ENCODE measurements around the gene ADIPOR1. TPM values are rescaled to one million over a fixed set of nuclear protein-coding genes. Genes with fewer than 3 reads are reported as not detected.
"Not testable (repeated sequence)": the region's sequence is repeated elsewhere in the genome, so short reads cannot be mapped to it uniquely, and the experiment has no call there.

Gene ADIPOR1
- total RNA-seq, 1 donor from 2014 or later = 52.9 TPM

- Mint-ChIP-seq H3K27ac (ENCODE audit: unreplicated experiment) (peak within 1 kb of the TSS; percentile 91), H3K9me3 (ENCODE audit: unreplicated experiment) (no peaks in the 10 kb centered on the region), H3K4me3 (ENCODE audit: unreplicated experiment) (peak within 1 kb of the TSS; percentile 99), H3K27me3 (ENCODE audit: unreplicated experiment) (peaks cover 2% of the 10 kb centered on the region), H3K36me3 (ENCODE audit: low read depth, unreplicated experiment) (peaks cover 7% of the 10 kb centered on the region), H3K4me1 (ENCODE audit: unreplicated experiment) (peaks cover 8% of the 10 kb centered on the region)
- DNase-seq (ENCODE audit: low spot score) = peak; percentile 96
- peak; percentile 75 for TF ChIP-seq CTCF (IDR thresholded peaks at IDR 0.05; ENCODE audit: unreplicated experiment)
These were observed 31.3 kb downstream of the ADIPOR1 start, which contains the start of gene KLHL12 for GRCh38 chr1:202926581-202927491. TSS of gene KLHL12 (minus strand) at chr1:202927234. CDS start at chr1:202925162, 2,072 bp downstream.

GRCh38 chr1:202923533-202923932, 34.6 kb downstream of the ADIPOR1 start:
- H3K4me3 Mint-ChIP-seq (ENCODE audit: unreplicated experiment) = no peak overlapping the region
- DNase-seq (ENCODE audit: low spot score) = no peak
- H3K9me3 Mint-ChIP-seq (ENCODE audit: unreplicated experiment) = no peaks in the 10 kb centered on the region

GRCh38 chr1:202919615-202920014, 38.5 kb downstream of the ADIPOR1 start:
- no peak for DNase-seq (ENCODE audit: low spot score)
- no peaks in the 10 kb centered on the region for H3K4me1 Mint-ChIP-seq (ENCODE audit: unreplicated experiment)
- no peaks in the 10 kb centered on the region for H3K9me3 Mint-ChIP-seq (ENCODE audit: unreplicated experiment)

More at GRCh38 chr1:202923533-202923932, 34.6 kb downstream of the ADIPOR1 start:
- H3K4me1 Mint-ChIP-seq (ENCODE audit: unreplicated experiment) = peaks cover 8% of the 10 kb centered on the region
- peaks cover 13% of the 10 kb centered on the region for H3K36me3 Mint-ChIP-seq (ENCODE audit: low read depth, unreplicated experiment)
- H3K27ac Mint-ChIP-seq (ENCODE audit: unreplicated experiment) = no peak overlapping the region
- no peaks in the 10 kb centered on the region for H3K27me3 Mint-ChIP-seq (ENCODE audit: unreplicated experiment)
- TF ChIP-seq CTCF (IDR thresholded peaks at IDR 0.05; ENCODE audit: unreplicated experiment) = no peak

GRCh38 chr1:202915146-202915545, 43.0 kb downstream of the ADIPOR1 start:
- H3K4me3 Mint-ChIP-seq (ENCODE audit: unreplicated experiment) = no peak overlapping the region
- H3K27me3 Mint-ChIP-seq (ENCODE audit: unreplicated experiment) = peaks cover 2% of the 10 kb centered on the region
- H3K36me3 Mint-ChIP-seq (ENCODE audit: low read depth, unreplicated experiment) = peaks cover 25% of the 10 kb centered on the region
- no peak for TF ChIP-seq CTCF (IDR thresholded peaks at IDR 0.05; ENCODE audit: unreplicated experiment)
- H3K27ac Mint-ChIP-seq (ENCODE audit: unreplicated experiment) = no peak overlapping the region
- no peaks in the 10 kb centered on the region for H3K4me1 Mint-ChIP-seq (ENCODE audit: unreplicated experiment)
- DNase-seq (ENCODE audit: low spot score) = no peak
- no peaks in the 10 kb centered on the region for H3K9me3 Mint-ChIP-seq (ENCODE audit: unreplicated experiment)

More at GRCh38 chr1:202919615-202920014, 38.5 kb downstream of the ADIPOR1 start:
- no peak overlapping the region for H3K4me3 Mint-ChIP-seq (ENCODE audit: unreplicated experiment)
- no peak overlapping the region for H3K27ac Mint-ChIP-seq (ENCODE audit: unreplicated experiment)
- no peaks in the 10 kb centered on the region for H3K27me3 Mint-ChIP-seq (ENCODE audit: unreplicated experiment)
- TF ChIP-seq CTCF (IDR thresholded peaks at IDR 0.05; ENCODE audit: unreplicated experiment) = no peak
- peaks cover 9% of the 10 kb centered on the region for H3K36me3 Mint-ChIP-seq (ENCODE audit: low read depth, unreplicated experiment)

GRCh38 chr1:202912476-202912875, 45.6 kb downstream of the ADIPOR1 start:
- not testable (repeated sequence) for H3K27ac Mint-ChIP-seq (ENCODE audit: unreplicated experiment); DNase-seq (ENCODE audit: low spot score); H3K4me1 Mint-ChIP-seq (ENCODE audit: unreplicated experiment); H3K27me3 Mint-ChIP-seq (ENCODE audit: unreplicated experiment); H3K9me3 Mint-ChIP-seq (ENCODE audit: unreplicated experiment); H3K4me3 Mint-ChIP-seq (ENCODE audit: unreplicated experiment)
- H3K36me3 Mint-ChIP-seq (ENCODE audit: low read depth, unreplicated experiment) = peaks cover 28% of the 10 kb centered on the region

Measured in endothelial cell (in vitro differentiated cells).